Fibroblast of pulmonary artery (primary cell): ENCODE results near the gene TMEM121.

ENCODE experiments used
- DNase-seq: peaks from one replicate; pipeline ENCODE4 v3.0.0-alpha.2; 2010; ENCODE audit warnings: low read depth
- H3K4me3 ChIP-seq: replicated peaks from 2 replicates; pipeline ENCODE4 v1.5.1; 2011; ENCODE audit warnings: low read depth, mild to moderate bottlenecking, control low read depth, low read length, moderate library complexity
- TF ChIP-seq, protein P1 (sequence below): IDR thresholded peaks from 2 replicates; pipeline ENCODE4 v1.5.1; 2011; ENCODE audit warnings: mild to moderate bottlenecking, control low read depth, low read length, inconsistent platforms; ENCODE audit errors: missing control alignments

Gene TMEM121

GRCh38 chr14:105487986-105488777 lies 38.2 kb upstream of the TMEM121 start:
- no peak overlapping the region for H3K4me3 ChIP-seq
- TF ChIP-seq, protein P1, sequence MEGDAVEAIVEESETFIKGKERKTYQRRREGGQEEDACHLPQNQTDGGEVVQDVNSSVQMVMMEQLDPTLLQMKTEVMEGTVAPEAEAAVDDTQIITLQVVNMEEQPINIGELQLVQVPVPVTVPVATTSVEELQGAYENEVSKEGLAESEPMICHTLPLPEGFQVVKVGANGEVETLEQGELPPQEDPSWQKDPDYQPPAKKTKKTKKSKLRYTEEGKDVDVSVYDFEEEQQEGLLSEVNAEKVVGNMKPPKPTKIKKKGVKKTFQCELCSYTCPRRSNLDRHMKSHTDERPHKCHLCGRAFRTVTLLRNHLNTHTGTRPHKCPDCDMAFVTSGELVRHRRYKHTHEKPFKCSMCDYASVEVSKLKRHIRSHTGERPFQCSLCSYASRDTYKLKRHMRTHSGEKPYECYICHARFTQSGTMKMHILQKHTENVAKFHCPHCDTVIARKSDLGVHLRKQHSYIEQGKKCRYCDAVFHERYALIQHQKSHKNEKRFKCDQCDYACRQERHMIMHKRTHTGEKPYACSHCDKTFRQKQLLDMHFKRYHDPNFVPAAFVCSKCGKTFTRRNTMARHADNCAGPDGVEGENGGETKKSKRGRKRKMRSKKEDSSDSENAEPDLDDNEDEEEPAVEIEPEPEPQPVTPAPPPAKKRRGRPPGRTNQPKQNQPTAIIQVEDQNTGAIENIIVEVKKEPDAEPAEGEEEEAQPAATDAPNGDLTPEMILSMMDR, result no peak
- DNase-seq, result no peak

- TF ChIP-seq, protein P1, result no peak
- no peak for DNase-seq
- no peak overlapping the region for H3K4me3 ChIP-seq
Observed at GRCh38 chr14:105488781-105489541, 37.4 kb upstream of the TMEM121 start.

- H3K4me3 ChIP-seq, result peak overlapping the region; percentile 58
- TF ChIP-seq, protein P1, result peak; percentile 69
- DNase-seq, result peak; percentile 88
Observed at GRCh38 chr14:105489542-105490266, 36.7 kb upstream of the TMEM121 start.

DNA sequence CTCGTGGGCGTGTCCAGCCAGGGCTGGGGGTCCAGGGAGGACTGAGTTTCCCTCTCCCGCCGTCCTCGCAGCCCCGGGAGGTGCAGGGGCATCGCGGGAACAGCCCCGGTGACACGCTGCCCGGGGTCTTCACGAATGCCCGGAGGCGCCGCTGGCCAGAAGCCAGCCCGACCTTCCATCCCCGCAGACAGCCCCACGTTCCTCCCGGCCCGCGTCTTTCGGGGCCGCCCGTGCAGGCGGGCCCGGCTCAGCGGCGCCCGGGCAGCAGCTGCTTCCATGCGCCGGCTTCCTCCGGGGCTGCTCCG lies 36.2 kb upstream of the TMEM121 start:
- peak overlapping the region; percentile 58 for H3K4me3 ChIP-seq
- DNase-seq, result no peak
- TF ChIP-seq, protein P1, result no peak

GRCh38 chr14:105490572-105491365 lies 35.6 kb upstream of the TMEM121 start, which contains the start of gene TEDC1:
TEDC1 (plus strand) TSS chr14:105491246; CDS start chr14:105491376, 130 bp downstream.
- TF ChIP-seq, protein P1, result peak; percentile 43
- H3K4me3 ChIP-seq, result peak within 1 kb of the TSS; percentile 60
- peak; percentile 100 for DNase-seq

DNA sequence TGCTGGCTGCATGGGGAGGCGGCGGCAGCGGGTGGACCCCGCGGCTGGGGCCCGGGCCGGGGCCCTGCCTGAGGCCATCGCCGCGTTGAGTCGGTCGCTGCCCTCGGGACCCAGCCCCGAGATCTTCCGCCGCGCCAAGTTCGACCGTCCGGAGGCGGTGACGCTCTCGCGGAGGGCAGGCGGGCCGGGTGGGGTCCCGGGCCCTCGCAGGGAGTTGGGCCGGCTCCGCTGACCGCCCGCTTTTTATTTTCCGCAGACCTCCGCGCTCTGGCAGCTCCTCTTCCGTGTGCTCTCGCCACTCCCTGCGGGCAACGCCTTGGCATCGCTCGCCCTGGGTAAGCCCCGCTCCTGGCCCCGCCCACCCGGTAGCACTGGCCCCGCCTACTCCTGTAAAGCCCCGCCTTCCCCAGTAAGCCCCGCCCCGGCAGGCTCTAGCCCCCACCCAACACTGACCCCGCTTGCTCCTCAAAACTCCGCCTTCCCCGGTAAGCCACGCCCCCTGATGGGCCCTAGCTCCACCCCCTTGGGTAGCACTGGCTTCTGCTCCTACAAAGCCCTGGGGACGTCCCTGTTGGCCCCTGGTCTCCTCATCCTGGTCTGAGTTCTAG lies 34.9 kb upstream of the TMEM121 start:
- TF ChIP-seq, protein P1, result no peak
- peak; percentile 45 for DNase-seq
- peak overlapping the region; percentile 60 for H3K4me3 ChIP-seq
